ENCODE measurements around the gene SUGP1.

SUGP1 gene, protein sequence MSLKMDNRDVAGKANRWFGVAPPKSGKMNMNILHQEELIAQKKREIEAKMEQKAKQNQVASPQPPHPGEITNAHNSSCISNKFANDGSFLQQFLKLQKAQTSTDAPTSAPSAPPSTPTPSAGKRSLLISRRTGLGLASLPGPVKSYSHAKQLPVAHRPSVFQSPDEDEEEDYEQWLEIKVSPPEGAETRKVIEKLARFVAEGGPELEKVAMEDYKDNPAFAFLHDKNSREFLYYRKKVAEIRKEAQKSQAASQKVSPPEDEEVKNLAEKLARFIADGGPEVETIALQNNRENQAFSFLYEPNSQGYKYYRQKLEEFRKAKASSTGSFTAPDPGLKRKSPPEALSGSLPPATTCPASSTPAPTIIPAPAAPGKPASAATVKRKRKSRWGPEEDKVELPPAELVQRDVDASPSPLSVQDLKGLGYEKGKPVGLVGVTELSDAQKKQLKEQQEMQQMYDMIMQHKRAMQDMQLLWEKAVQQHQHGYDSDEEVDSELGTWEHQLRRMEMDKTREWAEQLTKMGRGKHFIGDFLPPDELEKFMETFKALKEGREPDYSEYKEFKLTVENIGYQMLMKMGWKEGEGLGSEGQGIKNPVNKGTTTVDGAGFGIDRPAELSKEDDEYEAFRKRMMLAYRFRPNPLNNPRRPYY

GRCh38 chr19:19320361-19321140, at the start of gene SUGP1, which contains the start of gene MAU2:
TSS of gene SUGP1 (minus strand) at chr19:19320509. CDS start at chr19:19320496, 13 bp downstream.
TSS of gene MAU2 (plus strand) at chr19:19320829. CDS start at chr19:19320860, 31 bp downstream.
- no peaks in the 10 kb centered on the region for H3K9me3 ChIP-seq
- H3K27ac ChIP-seq: peak within 1 kb of the TSS; percentile 99
- peaks cover 49% of the 10 kb centered on the region for H3K36me3 ChIP-seq
- H3K4me1 ChIP-seq: peaks cover 48% of the 10 kb centered on the region
- no peaks in the 10 kb centered on the region for H3K27me3 ChIP-seq
- peaks cover 57% of the 10 kb centered on the region for H4K20me1 ChIP-seq
- H3K4me3 ChIP-seq: peak within 1 kb of the TSS; percentile 99
- peak within 1 kb of the TSS; percentile 99 for H3K9ac ChIP-seq
- H3K4me2 ChIP-seq: peak within 1 kb of the TSS; percentile 98
- no peak for TF ChIP-seq Cebpa-rat (IDR thresholded peaks at IDR 0.05)

- Histone ChIP-seq H3K4me2 (no peak overlapping the region), H3K27me3 (no peaks in the 10 kb centered on the region), H3K36me3 (no peaks in the 10 kb centered on the region), H3K9me3 (no peaks in the 10 kb centered on the region), H3K4me3 (no peak overlapping the region), H4K20me1 (no peaks in the 10 kb centered on the region), H3K9ac (no peak overlapping the region), H3K4me1 (peaks cover 51% of the 10 kb centered on the region), H3K27ac (no peak overlapping the region)
- no peak for TF ChIP-seq Cebpa-rat (IDR thresholded peaks at IDR 0.05)
These were observed 47.8 kb upstream of the SUGP1 start for GRCh38 chr19:19368087-19368486.

- H3K36me3 ChIP-seq: no peaks in the 10 kb centered on the region
- H3K9me3 ChIP-seq: no peaks in the 10 kb centered on the region
- H3K4me3 ChIP-seq: no peak overlapping the region
- no peak overlapping the region for H3K27ac ChIP-seq
- H3K9ac ChIP-seq: no peak overlapping the region
- no peaks in the 10 kb centered on the region for H4K20me1 ChIP-seq
- H3K4me1 ChIP-seq: peaks cover 54% of the 10 kb centered on the region
- H3K27me3 ChIP-seq: no peaks in the 10 kb centered on the region
- TF ChIP-seq Cebpa-rat (IDR thresholded peaks at IDR 0.05): no peak
- H3K4me2 ChIP-seq: peak overlapping the region; percentile 21; the same call in 1 of the 2 replicates
These were observed 46.4 kb upstream of the SUGP1 start for GRCh38 chr19:19366434-19367396.

GRCh38 chr19:19362075-19362474, 41.8 kb upstream of the SUGP1 start:
- H3K27me3 ChIP-seq: no peaks in the 10 kb centered on the region
- H3K27ac ChIP-seq: peak overlapping the region; percentile 52
- TF ChIP-seq Cebpa-rat (IDR thresholded peaks at IDR 0.05): no peak
- no peak overlapping the region for H3K4me3 ChIP-seq
- H4K20me1 ChIP-seq: no peaks in the 10 kb centered on the region
- peaks cover 81% of the 10 kb centered on the region for H3K4me1 ChIP-seq
- no peaks in the 10 kb centered on the region for H3K9me3 ChIP-seq
- peak overlapping the region; percentile 69 for H3K4me2 ChIP-seq
- peaks cover 11% of the 10 kb centered on the region for H3K36me3 ChIP-seq
- H3K9ac ChIP-seq: peak overlapping the region; percentile 31; the same call in 1 of the 2 replicates

DNA sequence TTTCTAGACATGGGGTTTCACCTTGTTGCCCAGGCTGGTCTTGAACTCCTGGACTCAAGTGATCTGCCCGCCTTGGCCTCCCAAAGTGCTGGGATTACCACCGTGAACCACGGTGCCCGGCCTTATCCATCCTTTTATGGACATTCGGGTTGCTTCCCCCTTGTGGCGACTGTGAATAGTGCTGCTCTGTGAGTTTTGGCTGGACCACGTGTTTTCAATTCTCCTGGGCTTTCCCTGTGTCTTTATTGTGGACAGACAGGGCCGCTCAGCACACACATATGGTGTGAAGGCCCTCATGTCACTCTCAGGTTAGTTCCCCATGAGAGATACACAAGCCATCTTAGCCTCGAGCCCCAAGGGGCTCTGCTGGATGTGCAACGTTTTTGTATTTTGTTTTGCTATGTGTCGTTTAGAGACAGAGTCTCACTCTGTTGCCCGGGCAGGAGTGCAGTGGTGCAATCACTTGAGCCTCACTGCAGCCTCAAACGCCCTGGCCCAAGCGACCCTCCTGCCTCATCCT, 40.8 kb upstream of the SUGP1 start:
- H3K36me3 ChIP-seq: peaks cover 20% of the 10 kb centered on the region
- no peak for TF ChIP-seq Cebpa-rat (IDR thresholded peaks at IDR 0.05)
- H3K4me2 ChIP-seq: peak overlapping the region; percentile 69
- no peak overlapping the region for H3K9ac ChIP-seq
- H3K4me1 ChIP-seq: peaks cover 73% of the 10 kb centered on the region
- H3K4me3 ChIP-seq: no peak overlapping the region
- H3K9me3 ChIP-seq: no peaks in the 10 kb centered on the region
- no peaks in the 10 kb centered on the region for H4K20me1 ChIP-seq
- H3K27ac ChIP-seq: peak overlapping the region; percentile 52; the same call in 1 of the 2 replicates
- H3K27me3 ChIP-seq: no peaks in the 10 kb centered on the region

GRCh38 chr19:19356901-19357566, 36.7 kb upstream of the SUGP1 start:
- Histone ChIP-seq H3K4me2 (no peak overlapping the region), H3K36me3 (peaks cover 61% of the 10 kb centered on the region), H3K9me3 (no peaks in the 10 kb centered on the region), H3K4me3 (no peak overlapping the region), H4K20me1 (no peaks in the 10 kb centered on the region), H3K4me1 (peaks cover 39% of the 10 kb centered on the region), H3K27ac (no peak overlapping the region), H3K27me3 (no peaks in the 10 kb centered on the region), H3K9ac (no peak overlapping the region)
- no peak for TF ChIP-seq Cebpa-rat (IDR thresholded peaks at IDR 0.05)

- H3K27me3 ChIP-seq: no peaks in the 10 kb centered on the region
- H3K4me3 ChIP-seq: no peak overlapping the region
- H3K4me2 ChIP-seq: no peak overlapping the region
- no peaks in the 10 kb centered on the region for H4K20me1 ChIP-seq
- H3K36me3 ChIP-seq: peaks cover 66% of the 10 kb centered on the region
- TF ChIP-seq Cebpa-rat (IDR thresholded peaks at IDR 0.05): no peak
- peaks cover 34% of the 10 kb centered on the region for H3K4me1 ChIP-seq
- H3K9ac ChIP-seq: no peak overlapping the region
- H3K9me3 ChIP-seq: no peaks in the 10 kb centered on the region
- no peak overlapping the region for H3K27ac ChIP-seq
These were observed 36.2 kb upstream of the SUGP1 start for GRCh38 chr19:19356500-19356899.

DNA sequence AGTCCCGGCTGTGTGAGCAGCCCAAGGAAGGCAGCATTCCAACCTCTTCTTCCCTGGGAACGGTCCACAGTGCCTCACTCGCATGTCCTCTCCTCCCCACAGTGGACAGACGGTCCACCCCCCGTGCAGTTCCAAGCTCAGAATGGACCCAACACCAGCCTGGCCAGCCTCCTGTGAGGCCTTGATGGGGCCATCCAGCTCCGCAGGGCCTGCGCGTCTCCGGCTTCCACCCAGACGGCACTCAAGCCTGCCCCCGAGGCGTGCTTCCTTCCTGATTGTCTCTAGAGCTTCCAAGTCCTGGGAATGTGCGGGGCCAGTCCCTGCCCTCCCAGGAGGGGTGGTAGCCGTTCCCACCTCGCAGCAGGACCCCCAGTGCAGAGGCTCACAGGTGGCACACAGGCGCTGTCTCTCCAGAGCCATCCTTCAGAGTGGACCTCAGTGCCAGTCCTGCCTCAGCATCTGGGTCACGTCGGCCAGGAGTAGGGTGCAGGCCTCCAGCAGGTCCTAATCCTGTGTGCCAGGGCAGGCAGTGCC, 35.4 kb upstream of the SUGP1 start:
- no peak overlapping the region for H3K4me3 ChIP-seq
- no peak overlapping the region for H3K4me2 ChIP-seq
- TF ChIP-seq Cebpa-rat (IDR thresholded peaks at IDR 0.05): no peak
- peaks cover 25% of the 10 kb centered on the region for H3K4me1 ChIP-seq
- H4K20me1 ChIP-seq: no peaks in the 10 kb centered on the region
- no peaks in the 10 kb centered on the region for H3K9me3 ChIP-seq
- peaks cover 75% of the 10 kb centered on the region for H3K36me3 ChIP-seq
- no peak overlapping the region for H3K27ac ChIP-seq
- no peaks in the 10 kb centered on the region for H3K27me3 ChIP-seq
- no peak overlapping the region for H3K9ac ChIP-seq
